ENCODE data around the gene POLR1B. TPM values are rescaled to one million over a fixed set of nuclear protein-coding genes. Genes with fewer than 3 reads are reported as not detected.

POLR1B gene
- total and polyA plus RNA-seq, 2 of the 13 experiments (the other 11 are each of a cell fraction or from before 2014, with no cell fraction given), result 18.3 to 46.0 TPM

GRCh38 chr2:112542123-112542983 is at the start of gene POLR1B (continued):
- TF ChIP-seq KIAA2018 (CRISPR knock-in tag; IDR thresholded peaks at IDR 0.05; ENCODE audit: borderline replicate concordance), result peak; percentile 86; the same call in 1 of the 2 replicates
- peak; percentile 67; the same call in 1 of the 2 replicates for TF ChIP-seq NR2F2 (IDR thresholded peaks at IDR 0.05; ENCODE audit: borderline replicate concordance, low read depth)
- peak; percentile 97 for TF ChIP-seq BORCS8-MEF2B (CRISPR knock-in tag; IDR thresholded peaks at IDR 0.05)
- no peak for TF ChIP-seq ZNF496 (CRISPR knock-in tag; IDR thresholded peaks at IDR 0.05; ENCODE audit: insufficient replicate concordance)
- peak; percentile 99 for TF ChIP-seq ZNF687 (CRISPR knock-in tag; IDR thresholded peaks at IDR 0.05)
- TF ChIP-seq POGK (CRISPR knock-in tag; conservative IDR thresholded peaks at IDR 0.05), result peak; percentile 88; the same call in 1 of the 2 replicates
- TF ChIP-seq HOMEZ (CRISPR knock-in tag; IDR thresholded peaks at IDR 0.05; ENCODE audit: low read depth), result no peak; the same call in none of the 2 replicates
- peak; percentile 96 for TF ChIP-seq ZNF773 (CRISPR knock-in tag; IDR thresholded peaks at IDR 0.05; ENCODE audit: borderline replicate concordance)
- TF ChIP-seq ZNF839 (CRISPR knock-in tag; IDR thresholded peaks at IDR 0.05; ENCODE audit: borderline replicate concordance), result peak; percentile 70; the same call in 1 of the 2 replicates
- peak; percentile 59; the same call in 1 of the 2 replicates for TF ChIP-seq THYN1 (CRISPR knock-in tag; IDR thresholded peaks at IDR 0.05; ENCODE audit: borderline replicate concordance, low read depth)

Data from HepG2 (cell line).